ENCODE measurements around the gene GDPD5. TPM values are rescaled to one million over a fixed set of nuclear protein-coding genes. Genes with fewer than 3 reads are reported as not detected.

The GDPD5 gene
- total RNA-seq, 1 experiment from 2014 or later = 12.2 TPM

GRCh38 chr11:75429902-75430713, 95.6 kb downstream of the GDPD5 start (continued):
- 0 out of 2 replicates have a peak, but pooled peaks have one; percentile 32 for TF ChIP-seq CREB1 (CRISPR knock-in tag; IDR thresholded peaks at IDR 0.05)

DNA sequence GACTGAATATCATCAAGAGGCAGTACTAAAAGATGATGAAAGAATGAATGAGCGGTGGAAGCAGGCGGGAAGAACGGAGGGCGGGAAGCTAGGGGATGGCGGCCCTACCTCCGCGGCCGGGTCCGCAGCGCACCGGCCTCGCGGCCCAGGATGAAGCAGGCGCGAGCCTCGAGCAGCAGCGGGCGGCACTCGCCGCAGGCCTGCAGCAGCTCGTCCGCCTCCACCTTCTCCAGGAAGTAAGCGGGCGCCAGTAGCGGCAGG, 96.2 kb downstream of the GDPD5 start:
- peaks cover 78% of the 10 kb centered on the region for H3K27me3 Mint-ChIP-seq (ENCODE audit: low read depth)
- POLR2A ChIA-PET = no interaction called here
- ATAC-seq (no peak), DNase-seq (ENCODE audit: low spot score) (no peak)
- peaks cover 36% of the 10 kb centered on the region for H3K4me1 Mint-ChIP-seq
- peaks cover 9% of the 10 kb centered on the region for H3K9me3 Mint-ChIP-seq
- peak; percentile 90; the same call in 1 of the 2 replicates for TF ChIP-seq NR1H2 (CRISPR knock-in tag; IDR thresholded peaks at IDR 0.05)
- peak; percentile 85; the same call in 1 of the 2 replicates for TF ChIP-seq ATF2 (CRISPR knock-in tag; IDR thresholded peaks at IDR 0.05; ENCODE audit: borderline replicate concordance, low read depth)
- 0 out of 2 replicates have a peak, but pooled peaks have one; percentile 93 for TF ChIP-seq STAT6 (CRISPR knock-in tag; conservative IDR thresholded peaks at IDR 0.05; ENCODE audit: low read depth)
- no peak for TF ChIP-seq SP1 (CRISPR knock-in tag; conservative IDR thresholded peaks at IDR 0.05)
- peak; percentile 97 for TF ChIP-seq ZBTB21 (CRISPR knock-in tag; IDR thresholded peaks at IDR 0.05; ENCODE audit: borderline replicate concordance)
- TF ChIP-seq, protein P1, sequence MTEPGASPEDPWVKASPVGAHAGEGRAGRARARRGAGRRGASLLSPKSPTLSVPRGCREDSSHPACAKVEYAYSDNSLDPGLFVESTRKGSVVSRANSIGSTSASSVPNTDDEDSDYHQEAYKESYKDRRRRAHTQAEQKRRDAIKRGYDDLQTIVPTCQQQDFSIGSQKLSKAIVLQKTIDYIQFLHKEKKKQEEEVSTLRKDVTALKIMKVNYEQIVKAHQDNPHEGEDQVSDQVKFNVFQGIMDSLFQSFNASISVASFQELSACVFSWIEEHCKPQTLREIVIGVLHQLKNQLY (CRISPR knock-in tag; IDR thresholded peaks at IDR 0.05) = no peak
- peak; percentile 99; the same call in 1 of the 2 replicates for TF ChIP-seq MAX (CRISPR knock-in tag; IDR thresholded peaks at IDR 0.05)
- TF ChIP-seq ZNF281 (CRISPR knock-in tag; IDR thresholded peaks at IDR 0.05) = 0 out of 2 replicates have a peak, but pooled peaks have one; percentile 84
- TF ChIP-seq IRF2 (CRISPR knock-in tag; IDR thresholded peaks at IDR 0.05; ENCODE audit: borderline replicate concordance, low read depth) = no peak
- TF ChIP-seq CBFB (CRISPR knock-in tag; IDR thresholded peaks at IDR 0.05; ENCODE audit: low read depth) = no peak
- no peak for TF ChIP-seq SOX15 (CRISPR knock-in tag; IDR thresholded peaks at IDR 0.05)
- peak; percentile 95 for TF ChIP-seq AFF4 (CRISPR knock-in tag; IDR thresholded peaks at IDR 0.05; ENCODE audit: borderline replicate concordance)
- TF ChIP-seq CREB1 (CRISPR knock-in tag; IDR thresholded peaks at IDR 0.05) = peak; percentile 98
- peak; percentile 98; the same call in 1 of the 2 replicates for TF ChIP-seq E2F1 (CRISPR knock-in tag; IDR thresholded peaks at IDR 0.05)
- TF ChIP-seq MYBL2 (CRISPR knock-in tag; IDR thresholded peaks at IDR 0.05) = no peak; the same call in 1 of the 2 replicates
- peaks cover 9% of the 10 kb centered on the region for H3K36me3 Mint-ChIP-seq
- H3K4me3 Mint-ChIP-seq = peak overlapping the region; percentile 53
- H3K27ac Mint-ChIP-seq = no peak overlapping the region
- CTCF ChIA-PET = interaction anchor here (0.6 to 1.6 kb wide), 5 partner anchors 22 to 150 kb away, joined by 3 to 6 read pairs (median 4); partner anchors contain the start of gene GDPD5
